Measurements from ENCODE around the gene KCNE4.

Gene KCNE4

GRCh38 chr2:223039618-223040017 lies 12.4 kb upstream of the KCNE4 start:
- no peaks in the 10 kb centered on the region for H3F3A ChIP-seq (ENCODE audit: control insufficient read depth, insufficient read depth)
- no peaks in the 10 kb centered on the region for H3K79me2 ChIP-seq (ENCODE audit: control insufficient read depth, low read length)
- TF ChIP-seq, protein P1, sequence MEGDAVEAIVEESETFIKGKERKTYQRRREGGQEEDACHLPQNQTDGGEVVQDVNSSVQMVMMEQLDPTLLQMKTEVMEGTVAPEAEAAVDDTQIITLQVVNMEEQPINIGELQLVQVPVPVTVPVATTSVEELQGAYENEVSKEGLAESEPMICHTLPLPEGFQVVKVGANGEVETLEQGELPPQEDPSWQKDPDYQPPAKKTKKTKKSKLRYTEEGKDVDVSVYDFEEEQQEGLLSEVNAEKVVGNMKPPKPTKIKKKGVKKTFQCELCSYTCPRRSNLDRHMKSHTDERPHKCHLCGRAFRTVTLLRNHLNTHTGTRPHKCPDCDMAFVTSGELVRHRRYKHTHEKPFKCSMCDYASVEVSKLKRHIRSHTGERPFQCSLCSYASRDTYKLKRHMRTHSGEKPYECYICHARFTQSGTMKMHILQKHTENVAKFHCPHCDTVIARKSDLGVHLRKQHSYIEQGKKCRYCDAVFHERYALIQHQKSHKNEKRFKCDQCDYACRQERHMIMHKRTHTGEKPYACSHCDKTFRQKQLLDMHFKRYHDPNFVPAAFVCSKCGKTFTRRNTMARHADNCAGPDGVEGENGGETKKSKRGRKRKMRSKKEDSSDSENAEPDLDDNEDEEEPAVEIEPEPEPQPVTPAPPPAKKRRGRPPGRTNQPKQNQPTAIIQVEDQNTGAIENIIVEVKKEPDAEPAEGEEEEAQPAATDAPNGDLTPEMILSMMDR (IDR thresholded peaks at IDR 0.05; ENCODE audit: low read depth, low read length, poor library complexity, severe bottlenecking): no peak
- no peak for TF ChIP-seq EZH2phosphoT487 (IDR thresholded peaks at IDR 0.05; ENCODE audit: borderline replicate concordance, low read length)
- no peak overlapping the region for H3K27ac ChIP-seq (ENCODE audit: low read depth, low read length)
- no peak overlapping the region for H3K4me3 ChIP-seq (ENCODE audit: low read length)
- H3K4me2 ChIP-seq (ENCODE audit: low read length): no peak overlapping the region
- H4K20me1 ChIP-seq (ENCODE audit: control insufficient read depth, insufficient read depth, low read depth, low read length): no peaks in the 10 kb centered on the region
- H3K9me3 ChIP-seq (ENCODE audit: control insufficient read depth, insufficient read depth, low read length): no peaks in the 10 kb centered on the region
- H3K4me1 ChIP-seq (ENCODE audit: control insufficient read depth, low read length): peaks cover 11% of the 10 kb centered on the region
- H3K36me3 ChIP-seq (ENCODE audit: control insufficient read depth, low read length): no peaks in the 10 kb centered on the region
- H3K9me2 ChIP-seq (replicated peaks; ENCODE audit: control insufficient read depth, low read length): no peaks in the 10 kb centered on the region
- no peaks in the 10 kb centered on the region for H3K27me3 ChIP-seq (ENCODE audit: control insufficient read depth, low read length)

DNA sequence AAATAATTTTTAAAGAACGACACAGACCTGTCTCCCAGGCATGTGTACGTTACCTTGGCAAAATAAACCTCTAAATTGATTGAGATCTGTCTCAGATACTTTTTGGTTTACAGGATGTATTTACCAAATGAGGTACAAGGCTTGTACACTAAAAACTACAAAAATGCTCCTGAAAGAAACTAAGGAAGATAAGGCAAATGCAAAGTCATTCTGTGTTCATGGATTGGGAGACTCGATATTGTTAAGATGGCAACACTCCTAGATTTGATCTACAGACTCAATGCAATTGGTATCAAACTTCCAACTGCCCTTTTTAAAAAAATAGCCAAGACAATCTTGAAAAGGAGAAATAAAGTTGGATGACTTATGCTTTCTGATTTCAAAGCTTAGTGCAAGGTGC lies 11.5 kb upstream of the KCNE4 start:
- H3K9me3 ChIP-seq (ENCODE audit: control insufficient read depth, insufficient read depth, low read length): no peaks in the 10 kb centered on the region
- TF ChIP-seq, protein P1 (IDR thresholded peaks at IDR 0.05; ENCODE audit: low read depth, low read length, poor library complexity, severe bottlenecking): no peak
- no peak for TF ChIP-seq EZH2phosphoT487 (IDR thresholded peaks at IDR 0.05; ENCODE audit: borderline replicate concordance, low read length)
- no peaks in the 10 kb centered on the region for H3K9me2 ChIP-seq (replicated peaks; ENCODE audit: control insufficient read depth, low read length)
- H3K27ac ChIP-seq (ENCODE audit: low read depth, low read length): no peak overlapping the region
- H3K4me1 ChIP-seq (ENCODE audit: control insufficient read depth, low read length): peaks cover 11% of the 10 kb centered on the region
- no peak overlapping the region for H3K4me3 ChIP-seq (ENCODE audit: low read length)
- H3K4me2 ChIP-seq (ENCODE audit: low read length): no peak overlapping the region
- no peaks in the 10 kb centered on the region for H3K36me3 ChIP-seq (ENCODE audit: control insufficient read depth, low read length)
- H3F3A ChIP-seq (ENCODE audit: control insufficient read depth, insufficient read depth): no peaks in the 10 kb centered on the region
- H3K27me3 ChIP-seq (ENCODE audit: control insufficient read depth, low read length): no peaks in the 10 kb centered on the region
- H4K20me1 ChIP-seq (ENCODE audit: control insufficient read depth, insufficient read depth, low read depth, low read length): no peaks in the 10 kb centered on the region
- H3K79me2 ChIP-seq (ENCODE audit: control insufficient read depth, low read length): no peaks in the 10 kb centered on the region

DNA sequence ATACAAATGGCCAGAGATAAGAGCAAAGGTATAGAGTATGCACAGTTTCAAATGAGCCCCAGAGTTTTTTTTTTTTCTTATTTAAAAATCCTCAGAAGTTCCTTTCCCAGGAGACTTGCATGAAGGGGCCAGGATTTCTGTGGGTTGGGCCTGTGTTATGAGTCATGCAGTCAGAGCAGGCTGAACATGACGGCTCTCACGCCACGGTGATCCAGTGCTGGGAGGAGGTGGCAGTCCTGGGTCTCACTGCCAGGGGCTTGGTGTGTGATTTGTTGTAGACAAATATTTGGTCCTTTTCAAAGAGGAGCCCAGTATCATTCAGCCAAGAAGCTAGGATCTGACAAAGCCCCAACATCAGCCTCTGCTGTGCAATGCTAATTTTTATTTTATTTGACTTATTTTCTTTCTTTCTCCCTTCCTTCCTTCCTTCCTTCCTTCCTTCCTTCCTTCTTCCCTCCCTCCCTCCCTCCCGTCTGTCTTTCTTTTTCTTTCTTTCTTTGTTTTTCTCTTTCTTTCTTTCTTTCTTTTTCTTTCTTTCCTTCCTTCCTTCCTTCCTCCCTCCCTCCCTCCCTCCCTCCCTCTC lies 10.4 kb upstream of the KCNE4 start:
- no peak overlapping the region for H3K4me2 ChIP-seq (ENCODE audit: low read length)

More for the DNA sequence above, 10.4 kb upstream of the KCNE4 start:
- Histone ChIP-seq H3K9me3 (ENCODE audit: control insufficient read depth, insufficient read depth, low read length) (no peaks in the 10 kb centered on the region), H3K27ac (ENCODE audit: low read depth, low read length) (no peak overlapping the region), H3K4me3 (ENCODE audit: low read length) (no peak overlapping the region), H4K20me1 (ENCODE audit: control insufficient read depth, insufficient read depth, low read depth, low read length) (no peaks in the 10 kb centered on the region), H3K27me3 (ENCODE audit: control insufficient read depth, low read length) (no peaks in the 10 kb centered on the region), H3K79me2 (ENCODE audit: control insufficient read depth, low read length) (no peaks in the 10 kb centered on the region), H3K36me3 (ENCODE audit: control insufficient read depth, low read length) (no peaks in the 10 kb centered on the region), H3F3A (ENCODE audit: control insufficient read depth, insufficient read depth) (no peaks in the 10 kb centered on the region), H3K4me1 (ENCODE audit: control insufficient read depth, low read length) (peaks cover 11% of the 10 kb centered on the region), H3K9me2 (replicated peaks; ENCODE audit: control insufficient read depth, low read length) (no peaks in the 10 kb centered on the region)
- TF ChIP-seq EZH2phosphoT487 (IDR thresholded peaks at IDR 0.05; ENCODE audit: borderline replicate concordance, low read length): no peak
- TF ChIP-seq, protein P1 (IDR thresholded peaks at IDR 0.05; ENCODE audit: low read depth, low read length, poor library complexity, severe bottlenecking): no peak
